ENCODE data around the gene SMIM24.
"Not testable (repeated sequence)": the region's sequence is repeated elsewhere in the genome, so short reads cannot be mapped to it uniquely, and the experiment has no call there.

SMIM24 gene

DNA sequence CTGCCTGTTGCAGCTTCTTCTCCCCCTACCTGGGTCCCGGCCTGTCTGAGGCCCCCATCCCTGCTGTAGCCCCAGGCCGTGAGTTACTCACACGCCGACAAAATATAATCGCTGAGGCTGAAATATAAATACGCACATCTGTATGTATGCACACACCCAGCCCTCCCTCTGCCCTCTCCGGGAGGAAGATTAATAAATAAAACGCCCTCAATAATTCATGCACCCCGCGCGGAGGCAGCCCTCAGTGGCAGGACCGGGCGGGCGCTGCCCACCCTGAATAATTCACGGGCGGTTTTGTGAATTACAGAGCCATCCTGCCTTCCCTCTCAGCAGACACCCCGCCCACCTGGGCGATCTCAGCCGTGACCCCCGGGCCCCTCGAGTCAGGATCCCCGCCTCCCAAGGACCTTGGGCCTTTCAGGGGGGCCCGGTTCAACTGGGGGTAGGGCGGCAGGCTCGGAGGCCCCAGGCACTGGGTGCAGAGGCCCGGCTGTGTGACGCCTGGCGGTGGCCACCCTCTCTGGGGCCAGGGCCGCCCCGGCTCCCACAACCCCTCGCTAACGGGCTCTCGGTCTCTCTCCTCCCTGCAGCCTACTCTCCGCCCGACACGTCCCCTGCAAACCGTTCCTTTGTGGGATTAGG is 24.2 kb downstream of the SMIM24 start:
- DNase-seq (ENCODE audit: low spot score): no peak

DNA sequence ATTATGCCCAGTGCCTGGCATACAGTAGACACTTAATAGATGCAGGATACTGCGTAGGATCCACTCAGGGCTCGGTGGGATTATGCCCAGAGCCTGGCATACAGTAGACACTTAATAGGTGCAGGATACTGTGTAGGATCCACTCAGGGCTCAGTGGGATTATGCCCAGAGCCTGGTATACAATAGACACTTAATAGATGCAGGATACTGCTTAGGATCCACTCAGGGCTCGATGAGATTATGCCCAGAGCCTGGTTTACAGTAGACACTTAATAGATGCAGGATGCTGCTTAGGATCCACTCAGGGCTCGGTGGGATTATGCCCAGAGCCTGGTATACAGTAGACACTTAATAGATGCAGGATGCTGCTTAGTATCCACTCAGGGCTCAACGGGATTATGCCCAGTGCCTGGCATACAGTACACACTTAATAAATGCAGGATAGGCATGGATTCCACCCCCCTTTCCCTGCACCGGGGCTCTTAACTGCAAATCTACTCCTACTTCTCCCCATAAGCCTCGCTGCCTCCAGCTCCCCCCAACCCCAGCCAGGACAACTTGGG is 24.9 kb downstream of the SMIM24 start:
- no peak for DNase-seq (ENCODE audit: low spot score)

- no peak for DNase-seq (ENCODE audit: low spot score)
These were observed 25.5 kb downstream of the SMIM24 start for GRCh38 chr19:3454656-3455392.

GRCh38 chr19:3453840-3454239 is 26.5 kb downstream of the SMIM24 start:
- DNase-seq (ENCODE audit: low spot score): no peak

DNA sequence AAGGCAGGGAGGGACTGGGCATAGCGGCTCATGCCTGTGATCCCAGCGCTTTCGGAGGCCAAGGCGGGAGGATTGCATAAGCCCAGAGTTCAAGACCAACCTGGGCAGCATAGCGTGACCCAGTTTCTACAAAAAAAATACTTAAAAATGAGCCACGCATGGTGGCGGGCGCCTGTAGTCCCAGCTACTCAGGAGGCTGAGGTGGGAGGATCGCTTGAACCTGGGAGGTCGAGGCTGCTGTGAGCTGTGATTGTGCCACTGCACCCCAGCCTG is 27.4 kb downstream of the SMIM24 start:
- DNase-seq (ENCODE audit: low spot score): not testable (repeated sequence)

GRCh38 chr19:3452171-3452941 is 28.0 kb downstream of the SMIM24 start:
- DNase-seq (ENCODE audit: low spot score): no peak

DNA sequence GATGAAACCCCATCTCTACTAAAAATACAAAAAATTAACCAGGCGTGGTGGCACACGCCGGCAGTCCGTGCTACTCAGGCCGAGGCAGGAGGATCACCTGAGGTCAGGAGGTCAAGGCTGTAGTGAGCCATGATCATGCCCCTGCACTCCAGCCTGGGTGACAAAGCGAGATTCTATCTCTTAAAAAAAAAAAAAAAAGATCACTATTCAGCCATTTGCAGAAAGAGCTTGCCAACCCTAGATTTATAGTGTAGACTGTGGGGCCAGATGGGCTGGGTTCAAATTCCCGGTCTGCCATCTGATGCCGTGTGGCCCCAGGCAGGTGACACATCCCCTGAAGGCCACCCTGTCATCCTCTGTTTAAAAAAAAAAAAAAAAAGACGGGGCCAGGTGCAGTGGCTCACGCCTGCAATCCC is 28.9 kb downstream of the SMIM24 start:
- DNase-seq (ENCODE audit: low spot score): no peak

GRCh38 chr19:3450796-3451411 is 29.4 kb downstream of the SMIM24 start:
- DNase-seq (ENCODE audit: low spot score): peak; percentile 92

- no peak for DNase-seq (ENCODE audit: low spot score)
These were observed 31.6 kb downstream of the SMIM24 start for GRCh38 chr19:3448616-3449334.

GRCh38 chr19:3446657-3447056 is 33.7 kb downstream of the SMIM24 start:
- not testable (repeated sequence) for DNase-seq (ENCODE audit: low spot score)

GRCh38 chr19:3444695-3445234 is 35.6 kb downstream of the SMIM24 start:
- DNase-seq (ENCODE audit: low spot score): no peak

- DNase-seq (ENCODE audit: low spot score): peak; percentile 42
These were observed 36.3 kb downstream of the SMIM24 start for GRCh38 chr19:3443840-3444694.

DNA sequence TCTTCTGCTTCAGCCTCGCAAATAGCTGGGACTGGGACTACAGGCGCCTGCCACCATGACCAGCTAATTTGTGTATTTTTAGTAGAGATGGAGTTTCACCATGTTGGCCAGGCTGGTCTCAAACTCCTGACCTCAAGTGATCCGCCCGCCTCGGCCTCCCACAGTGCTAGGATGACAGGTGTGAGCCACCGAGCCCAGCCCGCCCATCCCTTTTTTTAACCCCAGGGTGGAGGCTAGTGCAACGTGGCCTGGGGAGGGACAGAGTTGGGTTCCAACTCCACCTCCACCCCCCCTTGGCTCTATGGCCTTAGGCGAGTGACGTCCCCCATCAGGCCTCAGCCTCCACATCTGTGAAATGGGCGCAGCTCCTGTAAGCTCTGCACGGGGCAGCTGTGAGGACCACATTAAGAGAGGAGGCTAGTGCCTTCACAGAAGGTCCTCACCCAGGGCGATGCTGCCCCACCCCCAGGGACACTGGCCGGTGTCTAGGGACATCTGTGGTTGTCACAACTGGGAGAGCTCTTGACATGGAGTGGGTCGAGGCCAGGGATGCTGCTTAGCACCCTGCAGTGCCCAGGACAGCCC is 37.7 kb downstream of the SMIM24 start:
- no peak for DNase-seq (ENCODE audit: low spot score)

GRCh38 chr19:3441986-3442329 is 38.4 kb downstream of the SMIM24 start:
- no peak for DNase-seq (ENCODE audit: low spot score)

GRCh38 chr19:3441089-3441985 is 39.0 kb downstream of the SMIM24 start:
- no peak for DNase-seq (ENCODE audit: low spot score)

DNA sequence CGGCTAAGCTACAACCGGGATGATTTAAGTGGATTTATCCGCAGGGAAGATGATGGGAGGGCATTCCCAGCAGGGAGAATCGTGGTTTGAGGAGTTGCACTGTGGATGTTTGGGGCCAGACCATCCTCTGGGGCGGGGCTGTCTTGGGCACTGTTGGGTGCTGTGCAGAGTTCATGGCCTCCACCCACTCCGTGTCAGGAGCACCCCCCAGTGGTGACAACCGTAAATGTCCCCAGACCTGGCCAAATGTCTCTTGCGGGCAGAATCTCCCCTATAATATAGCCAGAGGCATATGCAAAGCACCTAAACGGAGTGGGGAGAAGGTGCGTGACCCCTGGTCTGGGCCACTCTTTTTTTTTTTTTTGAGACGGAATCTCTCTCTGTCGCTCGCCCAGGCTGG is 40.2 kb downstream of the SMIM24 start:
- peak; percentile 53 for DNase-seq (ENCODE audit: low spot score)

DNA sequence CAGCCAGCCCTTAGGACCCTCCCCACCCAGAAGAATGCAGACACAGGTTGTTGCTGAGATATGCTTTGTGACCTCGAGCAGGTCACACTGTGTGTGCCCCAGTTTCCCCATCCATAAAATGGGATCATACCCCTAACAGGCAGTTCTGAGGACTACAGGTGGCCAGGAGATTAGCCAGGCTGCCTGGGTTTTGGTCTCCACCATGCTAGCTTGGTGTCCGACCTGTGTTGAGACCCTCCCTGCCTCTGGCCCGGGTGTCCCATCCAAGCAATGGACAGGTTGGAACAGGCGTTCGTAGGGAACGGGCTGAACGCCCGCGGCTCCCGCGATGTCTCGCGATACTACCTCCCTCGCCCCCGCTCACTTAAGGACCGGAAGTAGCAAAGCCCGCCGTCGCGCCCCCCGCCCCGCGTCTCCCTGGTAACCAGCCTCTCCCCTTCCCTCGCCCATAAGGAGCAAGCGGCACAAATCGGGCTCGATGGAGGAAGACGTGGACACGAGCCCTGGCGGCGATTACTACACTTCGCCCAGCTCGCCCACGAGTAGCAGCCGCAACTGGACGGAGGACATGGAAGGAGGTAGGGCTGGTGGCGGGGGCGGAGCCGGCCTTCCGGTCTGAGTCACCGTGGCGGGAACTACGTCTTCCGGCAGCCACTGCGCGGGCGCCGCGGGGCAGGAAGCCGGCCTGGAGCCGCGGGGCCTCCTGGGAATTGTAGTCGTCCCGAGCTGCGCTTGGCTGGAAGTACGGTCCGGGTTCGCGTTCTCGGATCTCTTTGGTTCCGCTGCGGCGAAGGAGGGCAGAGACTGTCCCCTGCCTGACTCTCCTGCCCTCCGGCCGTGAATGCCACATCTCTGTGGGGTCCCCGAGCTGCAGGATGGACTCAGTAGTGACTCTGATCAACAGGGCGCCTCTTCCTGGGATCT is 45.4 kb downstream of the SMIM24 start:
- peak; percentile 97 for DNase-seq (ENCODE audit: low spot score)

Measured in AG08396 (cell line).